Upper lobe of left lung (tissue), 6 donors: Measurements from ENCODE around the gene CRLF3. TPM values are rescaled to one million over a fixed set of nuclear protein-coding genes. Genes with fewer than 3 reads are reported as not detected.
"Not testable (repeated sequence)": the region's sequence is repeated elsewhere in the genome, so short reads cannot be mapped to it uniquely, and the experiment has no call there.

Source experiments
- ATAC-seq, 2 donors: fragments of 200-7000 bp; cut with Tn5 transposase; one replicate each; pipeline ENCODE4 v1.9.1; 2022; ENCODE audit warnings: mild to moderate bottlenecking in 2 of 2, moderate library complexity in 2 of 2; ENCODE audit not compliant: low FRiP score in 2 of 2
- DNase-seq, 2 donors: peaks; one replicate each; pipeline ENCODE4 v3.0.0-alpha.2; 2019 to 2020
- H3K27ac ChIP-seq, 4 donors: fragments of 200-600 bp; sonication (generic); one replicate each; pipeline ENCODE4 v1.5.1; 2016 to 2019
- H3K27me3 ChIP-seq, 4 donors: fragments of 200-600 bp; sonication (generic); one replicate each; pipeline ENCODE4 v1.5.1; 2017 to 2019
- H3K36me3 ChIP-seq, 4 donors: fragments of 200-600 bp; sonication (generic); one replicate each; pipeline ENCODE4 v1.5.1; 2016 to 2019
- H3K4me1 ChIP-seq, 4 donors: fragments of 200-600 bp; sonication (generic); one replicate each; pipeline ENCODE4 v1.5.1; 2018 to 2019
- H3K4me3 ChIP-seq, 4 donors: fragments of 200-600 bp; sonication (generic); one replicate each; pipeline ENCODE4 v1.5.1; 2017 to 2019; ENCODE audit warnings: mild to moderate bottlenecking in 2 of 4, moderate library complexity in 1 of 4
- H3K9me3 ChIP-seq, 4 donors: fragments of 200-600 bp; sonication (generic); one replicate each; pipeline ENCODE4 v1.5.1; 2018 to 2019
- CTCF ChIP-seq, 6 experiments: fragments of 450-650 bp in 4 of 6; fragments of 200-600 bp in 2 of 6; sonication (generic) in 2 of 6; IDR thresholded peaks; one replicate each; pipeline ENCODE4 v1.5.1; 2016 to 2019; ENCODE audit warnings: antibody characterized with exemption in 6 of 6
- EP300 ChIP-seq, 4 donors: sonication (generic); formaldehyde crosslinking; IDR thresholded peaks; one replicate each; pipeline ENCODE4 v1.5.1; 2017; ENCODE audit warnings: antibody characterized with exemption in 4 of 4, control low read depth in 2 of 4
- POLR2A ChIP-seq, 4 donors: fragments of 450-650 bp; IDR thresholded peaks; one replicate each; pipeline ENCODE4 v1.5.1; 2016 to 2017; ENCODE audit warnings: antibody characterized with exemption in 4 of 4, mild to moderate bottlenecking in 2 of 4
- POLR2AphosphoS5 ChIP-seq, 2 donors: sonication (generic); formaldehyde crosslinking; IDR thresholded peaks; one replicate each; pipeline ENCODE4 v1.5.1; 2017; ENCODE audit warnings: antibody characterized with exemption in 2 of 2
- WGBS, 2 donors: methylation state at CpG; one replicate each; pipeline ENCODE4 v1.1.5; 2017 to 2018; 5-methylcytosine and 5-hydroxymethylcytosine counted together
- total RNA-seq, 6 donors: library from RNA; depleted of rRNA in 4 of 6; stranded (reverse); fragments of >200 nt in 4 of 6; gene quantifications; one replicate each; pipeline versions ENCODE4 v1.1.0 to v1.2.1, GENCODE V29; 2016 to 2021
- donor health status: DM: no; HTN: no; CAD: no; lungs with moderate emphysema.
- donor health status: DM: no; HTN: yes; CAD: no; lungs with severe emphysema.

Gene CRLF3
- total RNA-seq, 6 donors from 2014 or later, result 8.1 to 26.4 (median 17.8) TPM

GRCh38 chr17:30819971-30820705, 4.4 kb downstream of the CRLF3 start:
- ATAC-seq (no peak), DNase-seq (no peak)
- TF ChIP-seq CTCF (IDR thresholded peaks at IDR 0.05), result no peak
- no peak for TF ChIP-seq POLR2AphosphoS5 (IDR thresholded peaks at IDR 0.05)
- no peak for TF ChIP-seq EP300 (IDR thresholded peaks at IDR 0.05)
- no peak for TF ChIP-seq POLR2A (IDR thresholded peaks at IDR 0.05)
- H3K27me3 ChIP-seq, result no peaks in the 10 kb centered on the region
- no peaks in the 10 kb centered on the region for H3K9me3 ChIP-seq
- peaks cover 34 to 55% (median 42%) of the 10 kb centered on the region in 4 donors for H3K4me1 ChIP-seq
- peak overlapping the region; percentile 11 to 74 (median 66) for H3K27ac ChIP-seq
- H3K4me3 ChIP-seq, result no peak overlapping the region
- H3K36me3 ChIP-seq, result no peaks in the 10 kb centered on the region
- 64 to 69% methylated on average over 8 of the region's 8 CpGs for WGBS, 2 donors

- H3K27ac ChIP-seq, result peak overlapping the region in 1 of 4 donors; percentile 78
- no peaks in the 10 kb centered on the region for H3K27me3 ChIP-seq
- no peaks in the 10 kb centered on the region for H3K9me3 ChIP-seq
- no peaks in the 10 kb centered on the region for H3K36me3 ChIP-seq
- no peak for TF ChIP-seq EP300 (IDR thresholded peaks at IDR 0.05)
- no peak for TF ChIP-seq CTCF (IDR thresholded peaks at IDR 0.05)
- no peak for TF ChIP-seq POLR2A (IDR thresholded peaks at IDR 0.05)
- TF ChIP-seq POLR2AphosphoS5 (IDR thresholded peaks at IDR 0.05), result no peak
- H3K4me1 ChIP-seq, result peaks cover 14 to 60% (median 35%) of the 10 kb centered on the region in 4 donors
- 96 to 97% methylated on average over 7 of the region's 7 CpGs for WGBS, 2 donors
- ATAC-seq (no peak), DNase-seq (no peak)
- H3K4me3 ChIP-seq, result no peak overlapping the region
Observed at GRCh38 chr17:30816165-30816564, 8.3 kb downstream of the CRLF3 start.

- peak in 1 of 2 donors; percentile 82 for DNase-seq
- peak in 1 of 2 donors; percentile 45 for ATAC-seq
- not testable (repeated sequence) for H3K4me3 ChIP-seq, H3K27me3 ChIP-seq, H3K36me3 ChIP-seq, H3K9me3 ChIP-seq
- peak in 1 of 4 donors; percentile 5 for TF ChIP-seq EP300 (IDR thresholded peaks at IDR 0.05)
- 53 to 68% methylated on average over 9 of the region's 9 CpGs for WGBS, 2 donors
- peaks cover 17 to 53% (median 28%) of the 10 kb centered on the region in 4 donors for H3K4me1 ChIP-seq
- peak overlapping the region in 3 of 4 donors; percentile 28 to 78 (median 74) for H3K27ac ChIP-seq
Observed at GRCh38 chr17:30814860-30815259, 9.6 kb downstream of the CRLF3 start.

GRCh38 chr17:30814236-30814635, 10.3 kb downstream of the CRLF3 start:
- not testable (repeated sequence) for H3K9me3 ChIP-seq, H3K4me3 ChIP-seq, DNase-seq, ATAC-seq, H3K36me3 ChIP-seq, H3K27me3 ChIP-seq
- WGBS, 2 donors, result 77 to 89% methylated on average over 12 of the region's 12 CpGs
- peak overlapping the region in 3 of 4 donors; percentile 20 to 78 (median 74) for H3K27ac ChIP-seq
- H3K4me1 ChIP-seq, result peaks cover 17 to 53% (median 28%) of the 10 kb centered on the region in 4 donors

- WGBS, 2 donors, result 57 to 61% methylated on average over 5 of the region's 5 CpGs
- H3K36me3 ChIP-seq, result no peaks in the 10 kb centered on the region
- DNase-seq, result no peak
- TF ChIP-seq CTCF (IDR thresholded peaks at IDR 0.05) (no peak), POLR2AphosphoS5 (IDR thresholded peaks at IDR 0.05) (no peak), EP300 (IDR thresholded peaks at IDR 0.05) (no peak)
- no peaks in the 10 kb centered on the region for H3K9me3 ChIP-seq
- no peaks in the 10 kb centered on the region for H3K27me3 ChIP-seq
- peak overlapping the region in 3 of 4 donors; percentile 12 to 78 (median 74) for H3K27ac ChIP-seq
- peaks cover 16 to 55% (median 30%) of the 10 kb centered on the region in 4 donors for H3K4me1 ChIP-seq
- H3K4me3 ChIP-seq, result no peak overlapping the region
- ATAC-seq, result no peak
Observed at GRCh38 chr17:30812218-30813177, 12.0 kb downstream of the CRLF3 start.
